HG03457 (cell line): ENCODE results near the gene OR14I1.
A peak's percentile ranks its signal among the peaks of the same experiment; 100 is the strongest.
"Not testable (repeated sequence)": the region's sequence is repeated elsewhere in the genome, so short reads cannot be mapped to it uniquely, and the experiment has no call there.

ENCODE experiments used
- ATAC-seq: cut with Tn5 transposase; IDR thresholded peaks from one replicate; pipeline ENCODE4 v1.9.1; 2021; ENCODE audit warnings: moderate number of reproducible peaks; ENCODE audit not compliant: unreplicated experiment

OR14I1 gene

DNA sequence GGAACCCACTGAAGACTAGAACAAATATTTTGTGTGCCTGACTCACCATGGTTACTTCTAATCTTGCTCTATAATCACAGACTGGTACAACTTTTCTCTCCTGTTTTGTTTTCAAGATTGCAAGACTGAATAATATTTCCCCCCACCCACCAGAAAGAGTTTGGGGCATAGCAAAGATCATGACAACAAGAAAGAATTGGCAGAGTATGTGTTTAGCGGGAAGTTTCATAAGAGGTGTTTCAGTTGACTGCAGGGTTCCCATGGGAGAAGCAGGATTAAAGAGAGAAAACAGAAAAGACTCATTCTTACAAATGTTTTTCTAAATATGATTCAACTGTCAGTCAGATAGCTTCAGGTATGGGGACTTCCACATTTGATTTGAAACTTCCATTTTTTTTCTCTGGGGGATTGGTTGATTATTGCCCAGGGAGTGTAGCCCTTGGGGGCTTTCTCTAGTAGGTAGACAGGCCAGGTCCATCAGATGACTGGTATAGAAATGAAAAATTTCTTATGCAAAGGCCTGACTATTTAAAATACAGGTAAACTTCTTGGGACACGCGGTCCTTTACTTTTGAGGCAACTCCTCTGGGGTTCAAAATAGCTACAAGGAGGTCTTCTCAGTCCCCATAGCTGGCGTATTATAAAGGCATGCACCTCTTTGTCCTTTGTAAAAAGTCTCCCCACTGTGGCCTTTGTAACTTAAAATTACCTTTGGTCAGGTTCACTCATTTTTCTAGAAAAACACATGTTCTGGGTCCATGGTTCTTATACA is 13.9 kb downstream of the OR14I1 start:
- peak; percentile 64 for ATAC-seq

DNA sequence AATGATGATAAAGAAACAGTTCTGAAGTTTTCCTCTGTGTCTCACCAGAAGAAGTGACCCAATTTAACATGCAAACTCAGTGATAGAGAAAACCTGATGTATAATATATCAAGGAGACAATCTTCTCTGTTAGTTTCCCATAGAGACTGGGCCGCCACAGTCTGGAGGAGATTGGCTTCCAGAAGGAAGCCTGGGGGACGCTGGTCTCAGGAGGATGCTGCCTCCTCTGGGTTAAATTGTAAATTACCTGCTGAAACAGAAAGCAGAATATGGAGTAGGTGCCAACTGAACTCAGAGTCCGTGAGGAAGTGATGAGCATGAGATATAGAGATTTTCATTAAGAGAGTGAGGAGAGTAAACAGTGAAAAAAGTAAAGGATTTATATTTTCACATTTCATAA is 15.8 kb downstream of the OR14I1 start:
- ATAC-seq, result peak; percentile 74

DNA sequence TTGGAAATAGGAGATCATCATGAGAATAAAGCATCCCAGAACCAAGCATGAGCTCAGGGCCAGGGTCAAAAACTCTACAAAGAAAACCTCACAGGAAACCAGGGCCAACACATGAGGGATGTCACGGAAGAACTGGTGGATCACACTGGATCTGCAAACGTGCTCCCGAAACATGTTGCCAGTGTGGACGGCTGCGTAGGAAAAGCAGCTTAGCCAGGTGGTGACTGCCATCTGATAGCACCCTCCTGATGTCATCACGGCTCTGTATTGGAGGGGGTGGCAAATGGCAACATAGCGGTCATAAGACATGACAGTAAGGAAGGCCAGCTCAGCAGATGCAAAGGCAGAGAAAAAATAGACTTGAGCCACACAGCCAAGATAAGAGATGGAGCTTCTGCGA is 20.9 kb downstream of the OR14I1 start:
- no peak for ATAC-seq

DNA sequence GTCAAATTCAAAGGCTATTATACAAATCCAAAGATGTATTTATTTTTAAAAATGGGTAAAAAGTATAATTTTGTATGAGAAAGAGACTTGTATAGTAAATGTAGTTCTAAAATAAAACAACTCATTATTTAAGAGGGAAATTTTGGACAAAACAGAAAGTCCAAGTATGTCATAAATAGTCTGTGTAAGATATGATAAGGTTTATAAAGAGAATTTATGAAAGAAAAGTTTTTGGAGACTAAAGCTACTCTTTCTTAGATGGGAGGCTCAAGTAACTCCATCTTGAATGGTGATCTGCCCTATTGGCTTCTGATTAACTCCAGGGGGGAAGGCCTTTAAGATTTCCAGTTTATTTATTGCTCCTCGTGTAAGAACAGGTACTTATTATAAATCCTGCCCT is 32.6 kb downstream of the OR14I1 start:
- ATAC-seq, result no peak

DNA sequence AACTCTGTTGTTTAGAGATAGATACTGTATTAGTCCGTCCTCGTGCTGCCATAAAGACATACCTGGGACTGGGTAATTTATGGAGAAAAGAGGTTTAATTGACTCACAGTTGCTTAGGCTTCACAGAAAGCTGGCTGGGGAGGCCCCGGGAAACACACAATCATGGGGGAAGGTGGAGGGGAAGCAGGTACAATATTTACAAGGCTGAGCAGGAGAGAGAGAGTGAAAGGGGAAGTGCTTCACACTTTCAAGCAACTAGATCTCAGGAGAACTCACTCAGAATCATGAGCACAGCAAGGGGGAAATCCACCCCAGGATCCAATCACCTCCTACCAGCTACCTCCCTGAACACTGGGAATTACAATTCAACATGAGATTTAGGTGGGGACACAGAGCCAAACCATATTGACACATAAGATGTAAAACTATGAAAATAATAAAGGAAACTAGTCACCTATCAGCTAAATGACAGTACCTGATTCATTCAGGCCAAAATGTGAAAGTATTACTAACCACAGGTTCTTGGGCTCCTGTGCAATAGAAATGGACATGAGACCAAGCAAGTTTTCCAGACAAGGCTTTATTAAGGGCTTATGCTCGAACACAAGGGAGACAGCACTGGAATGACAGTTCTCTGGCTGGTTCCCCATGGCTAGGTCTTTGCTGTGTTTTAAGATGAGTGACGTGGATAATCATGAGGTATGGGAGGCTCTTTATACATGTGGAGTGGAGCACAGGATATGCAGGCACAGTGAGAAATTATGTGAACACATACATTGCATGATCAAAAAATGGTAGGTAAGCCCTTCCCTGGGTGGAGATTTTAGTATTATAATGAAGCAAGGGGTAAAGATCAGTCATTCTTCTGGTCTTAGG is 38.9 kb downstream of the OR14I1 start:
- ATAC-seq, result peak; percentile 93

DNA sequence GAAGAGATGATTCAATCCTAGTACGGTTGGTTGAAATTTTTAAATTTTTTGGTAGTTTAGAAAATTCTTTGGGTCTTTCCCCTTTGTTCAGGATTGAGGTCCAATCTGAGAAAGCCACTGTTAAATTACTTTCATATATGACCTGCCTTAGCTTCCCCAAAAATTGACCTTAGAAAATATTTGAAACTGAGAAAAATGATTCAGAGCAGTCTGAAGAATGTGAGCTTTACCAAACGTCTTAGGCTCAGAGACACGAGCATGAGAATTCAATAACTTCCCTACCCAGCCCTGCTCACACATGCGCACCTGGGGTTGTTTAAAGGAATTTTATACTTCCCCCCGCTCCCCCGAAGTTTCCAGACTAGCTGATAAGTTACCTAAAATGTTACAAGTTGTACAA is 45.8 kb downstream of the OR14I1 start:
- not testable (repeated sequence) for ATAC-seq

DNA sequence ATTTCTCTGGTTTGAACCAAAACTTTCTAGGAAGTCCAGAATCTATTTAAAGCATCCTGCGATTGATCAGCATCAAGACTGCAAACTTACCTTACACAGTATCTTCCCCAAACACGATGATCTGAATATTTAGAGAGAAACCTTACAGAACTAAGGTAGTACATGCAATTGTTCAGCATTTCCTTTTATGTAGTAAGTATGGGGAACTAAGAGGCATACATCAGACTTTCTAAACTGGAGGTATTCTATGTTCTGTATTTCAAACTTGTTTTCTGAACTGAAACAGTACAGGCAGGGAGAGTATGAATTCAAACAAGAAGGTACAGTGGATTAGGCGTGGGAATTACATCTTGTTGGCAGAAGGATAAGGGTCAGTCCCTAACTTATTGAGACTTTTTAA is 47.2 kb downstream of the OR14I1 start, which contains the start of gene OR2T27:
Gene OR2T27 (minus strand): TSS at position 175 of the 400 bp plus-strand sequence. CDS start 4,644 bp downstream, outside the sequence.
- not testable (repeated sequence) for ATAC-seq
